GM18517 (cell line): Measurements from ENCODE around the gene CD151.

ENCODE experiments used
- ATAC-seq: cut with Tn5 transposase; IDR thresholded peaks from one replicate; pipeline ENCODE4 v1.9.1; 2021; ENCODE audit warnings: mild to moderate bottlenecking, moderate library complexity; ENCODE audit not compliant: unreplicated experiment

Gene CD151

GRCh38 chr11:832529-833113 lies at the start of gene CD151:
Gene CD151 (plus strand): TSS chr11:832952. CDS start chr11:836070, 3,118 bp downstream.
- ATAC-seq: no peak

- no peak for ATAC-seq
Measured at GRCh38 chr11:783581-784015, 49.2 kb upstream of the CD151 start.

GRCh38 chr11:786235-787083 lies 46.3 kb upstream of the CD151 start:
- ATAC-seq: no peak

GRCh38 chr11:787084-787675 lies 45.6 kb upstream of the CD151 start:
- no peak for ATAC-seq

GRCh38 chr11:788009-788640 lies 44.6 kb upstream of the CD151 start:
- no peak for ATAC-seq

- no peak for ATAC-seq
Measured at GRCh38 chr11:788953-789940, 43.5 kb upstream of the CD151 start.

GRCh38 chr11:789943-790342 lies 42.8 kb upstream of the CD151 start, which contains the start of gene CEND1:
Gene CEND1 (minus strand): TSS chr11:790090. CDS start chr11:788576, 1,514 bp downstream.
- ATAC-seq: no peak

- ATAC-seq: no peak
Measured at GRCh38 chr11:790721-791564, 41.8 kb upstream of the CD151 start.

- ATAC-seq: no peak
Measured at GRCh38 chr11:791658-792534, 40.9 kb upstream of the CD151 start.

- no peak for ATAC-seq
Measured at GRCh38 chr11:792535-792821, 40.3 kb upstream of the CD151 start.

- no peak for ATAC-seq
Measured at GRCh38 chr11:792873-793272, 39.9 kb upstream of the CD151 start.

- no peak for ATAC-seq
Measured at GRCh38 chr11:793556-793955, 39.2 kb upstream of the CD151 start.

- ATAC-seq: no peak
Measured at GRCh38 chr11:794013-794765, 38.6 kb upstream of the CD151 start.

GRCh38 chr11:794766-795633 lies 37.8 kb upstream of the CD151 start:
- ATAC-seq: no peak

- no peak for ATAC-seq
Measured at GRCh38 chr11:795634-796564, 36.9 kb upstream of the CD151 start.
